EH (cell line): ENCODE measurements around the gene SHLD1.
"Not testable (repeated sequence)": the region's sequence is repeated elsewhere in the genome, so short reads cannot be mapped to it uniquely, and the experiment has no call there.

Experiments used
- DNase-seq: peaks from one replicate; pipeline ENCODE4 v3.0.0-alpha.2; 2015; ENCODE audit warnings: low read depth

Gene SHLD1

DNA sequence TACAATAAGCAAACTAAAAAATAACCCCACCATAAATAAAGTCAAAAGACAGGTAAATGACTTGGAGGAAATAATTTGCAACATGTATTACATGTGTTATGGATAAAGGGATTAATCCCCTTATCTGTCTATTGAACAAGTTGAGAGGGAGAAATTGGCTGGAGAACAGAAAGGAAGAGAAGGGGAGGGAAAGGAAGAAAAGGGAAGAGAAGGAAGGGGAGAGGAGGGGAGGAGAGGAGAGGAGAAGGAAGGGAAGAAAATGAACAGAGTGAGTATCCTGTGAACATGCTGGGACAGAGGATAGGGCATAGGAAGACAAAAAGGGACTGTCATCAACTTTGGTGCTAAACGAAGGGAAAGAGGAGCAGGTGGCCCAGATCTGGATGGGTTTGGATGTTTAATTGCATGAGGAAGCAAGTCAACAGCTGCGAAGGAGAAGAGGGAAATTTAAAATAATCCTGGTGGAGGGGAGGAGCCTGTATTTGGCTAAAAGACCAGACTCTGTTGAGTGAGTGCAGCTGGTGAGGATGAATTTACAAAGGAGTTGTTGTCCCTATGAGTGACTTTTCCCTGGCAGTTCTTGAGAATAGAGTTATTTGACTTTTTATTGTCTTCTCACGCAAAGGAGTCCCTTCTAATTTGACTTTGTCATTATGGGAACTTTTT is 14.2 kb upstream of the SHLD1 start:
- DNase-seq: no peak

DNA sequence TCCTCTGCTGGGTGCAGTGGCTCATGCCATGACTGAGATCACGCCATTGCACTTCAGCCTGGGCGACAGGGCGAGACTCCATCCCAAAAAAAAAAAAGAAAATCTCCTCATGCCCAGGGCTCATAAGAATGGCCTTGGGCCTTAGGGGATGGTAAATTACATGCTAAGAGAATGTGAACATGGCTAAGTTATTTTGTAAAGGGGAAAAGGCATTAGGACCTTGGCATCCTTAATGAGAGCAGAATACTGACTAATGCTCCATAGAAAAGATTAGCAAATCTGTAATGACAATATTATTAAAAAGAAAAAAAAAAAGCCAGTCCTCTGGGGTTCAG is 12.6 kb upstream of the SHLD1 start:
- no peak for DNase-seq

DNA sequence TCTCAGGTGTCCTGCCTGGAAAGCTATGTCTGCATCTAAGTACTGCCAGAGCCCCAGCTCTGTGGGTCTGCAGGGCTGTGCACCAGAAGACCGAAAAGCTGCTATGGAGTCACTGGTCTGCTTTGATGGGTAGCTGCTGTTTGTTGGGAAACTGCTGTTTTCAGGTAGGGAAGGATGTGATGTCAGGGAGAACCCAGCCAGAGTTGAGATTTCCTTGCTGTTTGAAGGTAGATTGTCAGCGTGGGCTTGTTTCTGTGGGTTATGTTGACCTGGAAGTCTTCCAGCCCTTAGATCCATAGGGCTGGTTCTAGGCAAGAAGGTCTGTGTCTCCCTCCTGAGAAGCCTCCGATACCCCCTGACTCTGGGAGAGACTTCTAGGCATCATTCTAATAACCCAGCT is 12.2 kb upstream of the SHLD1 start:
- no peak for DNase-seq

DNA sequence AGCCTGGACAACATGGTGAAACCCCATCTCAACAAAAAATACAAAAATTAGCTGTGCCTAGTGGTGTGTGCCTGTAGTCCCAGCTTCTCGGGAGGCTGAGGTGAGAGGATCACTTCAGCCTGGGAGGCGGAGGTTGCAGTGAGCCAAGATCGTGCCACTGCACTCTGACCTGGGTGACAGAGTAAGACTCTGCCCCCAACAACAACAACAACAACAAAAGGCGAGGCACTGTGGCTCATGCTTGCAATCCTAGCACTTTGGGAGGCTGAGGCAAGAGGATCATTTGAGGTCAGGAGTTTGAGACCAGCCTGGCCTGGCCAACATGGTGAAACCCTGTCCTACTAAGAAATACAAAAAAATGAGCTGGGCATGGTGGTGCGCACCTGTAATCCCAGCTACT is 9.6 kb upstream of the SHLD1 start:
- not testable (repeated sequence) for DNase-seq

DNA sequence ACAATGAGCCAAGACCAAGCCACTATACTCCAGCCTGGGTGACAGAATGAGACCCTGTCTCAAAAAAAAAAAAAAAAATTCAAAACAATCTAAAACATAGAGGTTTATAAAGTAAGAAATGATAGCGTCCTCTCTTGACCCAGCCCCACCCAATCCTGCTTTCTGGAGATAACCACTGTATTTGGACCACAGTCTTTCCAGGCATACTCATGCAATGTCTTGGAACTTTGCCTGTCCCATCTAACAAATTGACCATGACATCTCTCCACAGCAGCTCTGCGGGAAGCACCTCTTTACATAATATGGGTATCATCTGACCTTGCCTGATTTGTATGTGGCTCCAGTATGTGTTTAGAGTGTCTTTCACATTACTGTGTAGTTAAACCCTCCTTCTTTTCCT is 9.1 kb upstream of the SHLD1 start:
- DNase-seq: peak; percentile 72

DNA sequence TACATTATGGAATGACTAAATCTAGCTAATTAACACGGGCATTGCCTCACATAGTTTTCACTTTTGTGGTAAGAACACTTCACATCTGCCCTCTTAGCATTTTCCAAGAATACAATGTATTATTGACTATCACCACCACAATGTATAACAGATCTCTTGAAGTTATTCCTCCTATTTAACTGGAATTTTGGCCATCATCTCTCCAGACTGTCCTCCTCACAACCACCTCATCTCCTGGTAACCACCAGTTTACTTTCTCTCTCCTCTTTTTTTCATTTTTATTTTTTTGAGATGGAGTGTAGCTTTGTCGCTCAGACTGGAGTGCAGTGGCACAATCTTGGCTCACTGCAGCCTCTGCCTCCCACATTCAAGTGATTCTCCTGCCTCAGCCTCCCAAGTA is 8.2 kb upstream of the SHLD1 start:
- DNase-seq: no peak

DNA sequence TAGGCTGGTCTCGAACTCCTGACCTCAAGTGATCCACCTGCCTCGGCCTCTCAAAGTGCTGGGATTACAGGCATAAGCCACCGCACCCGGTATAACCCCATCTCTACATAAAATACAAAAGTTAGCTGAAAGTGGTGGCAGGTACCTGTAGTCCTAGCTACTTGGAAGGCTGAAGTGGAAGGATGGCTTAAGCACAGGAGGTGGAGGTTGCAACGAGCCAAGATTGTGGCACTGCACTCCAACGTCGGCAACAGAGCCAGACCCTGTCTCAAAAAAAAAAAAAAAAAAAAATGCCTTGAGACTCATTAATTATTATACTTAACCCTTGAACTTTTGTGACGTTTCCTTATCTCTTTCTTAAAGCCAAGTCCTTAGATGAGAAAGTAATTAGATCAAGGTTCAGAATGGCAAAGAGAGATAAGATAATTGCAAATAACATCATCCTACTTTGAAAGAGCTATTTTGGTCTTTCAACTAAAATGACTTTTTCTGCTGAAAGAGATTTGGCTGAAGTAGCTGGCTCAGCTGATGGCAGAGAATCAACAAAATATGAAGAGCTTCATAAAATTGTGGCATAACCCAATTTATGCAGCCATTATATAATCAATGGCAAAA is 4.7 kb upstream of the SHLD1 start:
- DNase-seq: no peak

DNA sequence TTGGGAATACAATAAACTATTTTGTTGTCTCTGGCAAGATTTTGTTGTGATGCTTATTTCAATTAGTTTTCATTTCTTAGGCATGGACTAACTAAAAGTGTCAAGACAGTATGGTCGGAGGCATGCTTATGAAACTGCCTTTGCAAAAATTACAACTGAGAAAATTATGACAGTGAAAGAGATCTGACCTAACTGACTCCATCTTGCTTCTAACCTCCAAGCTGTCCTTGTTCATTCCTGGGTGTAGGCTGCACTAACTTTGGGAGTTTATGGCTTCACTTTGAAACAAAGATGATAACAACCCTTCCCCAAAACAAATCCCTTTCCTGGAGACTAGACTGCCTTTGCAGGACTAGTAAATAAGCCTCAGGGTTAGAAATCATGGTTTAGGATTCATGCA is 4.1 kb upstream of the SHLD1 start:
- no peak for DNase-seq

DNA sequence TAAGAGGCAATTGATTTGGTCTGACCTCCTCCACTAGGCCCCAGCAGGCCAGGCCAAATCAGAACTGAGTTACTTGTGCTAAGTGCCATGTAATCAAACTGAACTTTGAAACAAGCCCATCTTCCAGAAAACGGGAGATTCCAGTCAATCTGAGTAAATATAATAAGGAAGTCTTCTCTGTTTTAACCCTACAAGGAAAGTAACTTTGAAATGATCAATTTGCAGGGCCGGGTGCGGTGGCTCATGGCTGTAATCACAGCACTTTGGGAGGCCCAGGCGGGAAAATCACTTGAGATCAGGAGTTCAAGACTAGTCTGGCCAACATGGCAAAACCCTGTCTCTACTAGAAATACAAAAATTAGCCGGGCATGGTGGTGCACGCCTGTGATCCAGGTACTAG is 2.0 kb upstream of the SHLD1 start:
- DNase-seq: no peak

DNA sequence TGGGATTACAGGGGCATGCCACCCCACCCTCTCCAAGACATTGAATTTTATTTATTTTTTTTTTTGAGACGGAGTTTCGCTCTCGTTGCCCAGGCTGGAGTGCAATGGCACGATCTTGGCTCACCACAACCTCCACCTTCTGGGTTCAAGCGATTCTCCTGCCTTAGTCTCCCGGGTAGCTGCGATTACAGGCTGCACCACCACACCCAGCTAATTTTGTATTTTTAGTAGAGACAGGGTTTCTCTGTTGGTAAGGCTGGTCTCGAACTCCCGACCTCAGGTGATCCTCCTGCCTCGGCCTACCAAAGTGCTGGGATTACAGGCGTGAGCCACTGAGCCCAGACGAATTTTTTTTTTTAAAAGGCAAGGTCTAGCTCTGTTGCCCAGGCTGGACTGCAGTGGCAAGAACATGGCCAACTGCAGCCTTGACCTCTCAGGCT is 669 bp upstream of the SHLD1 start:
- not testable (repeated sequence) for DNase-seq

DNA sequence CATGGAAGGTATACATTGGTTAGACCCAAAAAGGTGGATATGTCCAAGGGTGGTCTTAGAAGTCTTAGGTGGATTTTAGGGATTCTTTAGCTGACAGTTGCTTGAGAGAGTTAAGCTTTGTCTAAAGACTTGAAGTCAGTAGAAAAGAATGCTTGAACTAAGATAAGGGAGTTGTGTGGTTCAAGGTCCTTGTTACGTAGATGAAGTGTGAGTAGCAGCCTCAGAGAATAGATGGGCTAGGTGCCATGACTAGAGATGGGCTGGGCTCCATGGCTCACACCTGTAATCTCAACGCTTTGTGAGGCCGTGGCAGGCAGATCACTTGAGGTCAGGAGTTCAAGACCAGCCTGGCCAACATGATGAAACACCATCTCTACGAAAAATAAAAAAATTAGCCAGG is 1.7 kb downstream of the SHLD1 start:
- no peak for DNase-seq

DNA sequence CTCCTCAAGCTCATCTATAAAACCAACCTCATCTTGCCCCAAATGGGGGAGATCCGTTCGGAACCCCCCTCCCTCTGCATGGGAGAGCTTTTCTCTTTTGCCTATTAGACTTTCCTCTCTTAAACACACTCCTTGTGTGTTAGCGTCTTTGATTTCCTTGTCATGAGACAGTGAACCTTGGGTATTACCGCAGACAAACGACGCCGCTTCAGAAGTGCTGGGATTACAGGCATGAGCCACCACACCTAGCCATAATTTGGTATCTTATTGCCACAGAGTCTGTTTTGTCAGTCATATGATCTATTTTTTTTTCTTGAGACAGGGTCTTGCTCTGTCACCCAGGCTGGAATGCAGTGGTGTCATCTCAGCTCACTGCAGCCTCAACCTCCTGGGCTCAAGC is 3.6 kb downstream of the SHLD1 start:
- no peak for DNase-seq

DNA sequence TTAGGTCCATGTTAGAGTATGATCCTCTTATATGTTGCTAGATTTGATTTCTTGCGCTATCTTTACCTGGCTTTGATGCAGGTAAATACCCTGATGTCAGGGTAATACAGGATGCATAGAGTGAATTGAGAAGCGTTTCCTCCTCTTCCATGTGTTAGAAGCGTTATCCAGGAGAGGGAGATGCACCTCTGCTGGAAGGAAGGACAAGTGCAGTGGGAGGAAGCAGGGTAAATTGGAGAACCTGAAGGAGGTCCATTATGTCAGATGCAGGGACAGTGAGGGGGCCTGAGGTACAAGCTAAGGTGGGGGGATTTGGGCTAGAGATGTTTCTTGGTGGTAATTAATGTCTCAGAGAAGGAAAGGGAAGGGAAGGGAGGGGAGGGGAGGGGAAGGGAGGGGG is 7.7 kb downstream of the SHLD1 start:
- DNase-seq: no peak

DNA sequence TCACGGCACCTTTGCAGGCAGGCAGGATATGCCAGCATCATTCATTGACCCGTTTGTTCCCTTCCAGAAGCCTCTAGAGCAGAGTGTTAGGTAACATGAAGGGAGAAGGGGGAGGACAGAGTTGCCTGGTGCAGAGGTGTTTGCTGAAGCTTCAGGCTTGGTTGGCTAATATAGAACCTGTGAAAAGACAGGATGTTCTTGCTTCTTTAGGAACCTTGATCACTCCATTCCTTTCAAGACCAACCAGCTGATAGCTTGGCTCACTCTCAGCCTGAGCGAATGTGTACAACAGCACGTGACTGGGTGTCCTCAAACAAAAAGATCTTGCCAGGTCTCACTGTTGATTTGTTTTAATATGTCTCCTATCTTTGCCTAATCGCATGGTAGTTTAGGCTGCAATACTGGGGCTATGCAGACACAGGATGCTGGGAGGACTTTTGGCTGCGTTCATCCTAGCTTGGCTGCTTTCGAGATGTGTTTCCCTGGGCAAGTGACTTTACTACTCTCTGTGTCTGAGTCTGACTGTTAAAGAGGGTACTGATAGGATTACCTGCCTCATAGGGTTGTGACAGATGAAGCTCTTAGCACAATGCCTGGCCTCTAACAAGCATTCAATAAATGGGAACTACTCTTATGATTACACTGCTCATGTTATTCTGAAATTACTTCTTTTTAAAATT is 16.0 kb downstream of the SHLD1 start:
- no peak for DNase-seq

DNA sequence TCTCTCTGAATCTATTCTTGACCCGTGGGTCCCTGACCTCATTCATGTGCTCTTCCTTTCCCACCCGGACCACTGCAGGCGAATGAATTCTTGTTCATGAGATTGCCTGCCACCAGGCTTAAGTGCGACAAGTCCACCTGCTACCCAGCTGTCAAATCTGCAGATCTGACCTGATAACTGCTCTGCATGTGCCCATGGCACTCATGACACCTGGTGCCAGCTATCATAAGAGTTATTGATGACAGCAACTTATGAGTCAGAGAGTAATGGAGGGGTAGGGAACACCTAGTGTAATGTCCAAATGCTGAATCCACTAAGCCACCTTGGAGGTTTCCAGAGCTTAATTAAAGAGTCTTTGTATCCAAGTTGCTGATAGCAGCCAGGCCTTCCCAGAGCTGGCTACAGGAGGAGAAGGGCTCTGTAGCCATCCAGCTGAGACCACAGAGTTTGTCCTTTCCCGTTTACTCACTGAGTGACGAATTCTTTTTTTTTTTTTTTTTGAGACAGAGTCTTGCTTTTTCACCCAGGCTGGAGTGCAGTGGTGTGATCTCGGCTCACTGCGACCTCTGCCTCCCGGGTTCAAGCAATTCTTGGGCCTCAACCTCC is 17.4 kb downstream of the SHLD1 start:
- no peak for DNase-seq

DNA sequence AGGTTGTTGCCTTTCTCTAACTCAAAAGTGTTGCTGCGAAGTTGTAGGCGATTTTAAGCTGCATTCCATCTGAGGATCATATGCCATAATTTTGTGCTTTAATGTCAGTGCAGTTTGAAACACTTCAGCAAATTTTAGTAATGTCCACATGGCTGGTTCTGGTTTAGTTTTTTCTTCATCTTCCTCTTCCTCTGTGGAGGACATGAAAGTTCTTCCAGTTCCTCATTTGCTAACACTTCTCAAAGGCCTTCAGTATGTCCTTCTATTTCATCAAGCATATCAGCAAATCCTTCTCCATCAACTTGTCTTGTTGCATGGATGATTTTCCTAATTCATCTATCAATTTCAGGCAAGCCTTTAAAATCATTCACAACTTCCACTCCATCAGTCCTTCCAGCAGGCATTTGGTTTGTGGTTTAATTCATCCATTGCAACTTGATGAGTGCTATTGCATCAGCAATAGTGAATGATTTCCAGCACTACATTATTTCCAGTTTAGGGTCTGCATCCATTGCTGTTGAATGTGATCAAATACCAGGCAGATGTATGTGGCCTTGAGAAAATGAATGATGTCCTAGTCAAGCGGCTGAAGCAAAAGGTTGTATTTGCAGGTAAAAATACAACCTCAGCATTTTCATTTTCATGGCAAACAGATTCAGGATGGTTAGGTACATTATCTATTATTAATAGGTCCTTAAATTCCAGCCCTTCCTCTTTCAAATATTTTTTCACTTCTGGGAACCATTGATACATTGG is 20.2 kb downstream of the SHLD1 start:
- peak; percentile 21 for DNase-seq

DNA sequence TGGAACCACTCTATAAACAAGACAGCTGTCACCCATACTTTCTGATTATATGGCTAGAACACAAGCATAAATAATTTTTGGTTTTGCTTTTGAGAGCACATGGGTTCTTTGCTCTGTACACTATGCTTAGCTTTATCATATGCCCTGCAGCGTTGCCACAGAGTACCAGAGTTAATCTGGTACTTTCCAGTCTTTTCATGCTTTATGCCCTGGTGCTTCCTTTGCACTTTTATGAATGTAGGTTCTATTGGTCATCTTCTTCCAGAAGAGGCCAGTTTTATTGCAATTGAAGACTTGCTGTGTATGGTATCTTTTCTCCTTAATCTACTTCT is 20.8 kb downstream of the SHLD1 start:
- DNase-seq: no peak

DNA sequence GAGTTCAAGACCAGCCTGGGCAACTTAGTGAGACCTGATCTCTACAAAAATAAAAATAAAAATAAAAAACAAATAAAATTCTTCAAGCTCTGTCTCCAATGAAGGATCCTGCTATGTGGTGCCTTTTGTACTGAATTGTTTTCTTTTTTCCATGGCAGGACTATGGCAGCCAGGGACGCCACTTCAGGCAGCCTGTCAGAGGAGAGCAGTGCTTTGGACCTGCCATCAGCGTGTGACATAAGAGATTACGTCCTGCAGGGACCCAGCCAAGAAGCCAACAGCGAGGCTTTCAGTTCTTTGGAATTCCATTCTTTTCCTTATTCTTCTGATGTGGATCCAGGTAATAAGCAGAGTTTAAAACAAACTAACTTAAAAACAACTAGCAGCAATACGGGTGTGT is 22.5 kb downstream of the SHLD1 start:
- DNase-seq: no peak

DNA sequence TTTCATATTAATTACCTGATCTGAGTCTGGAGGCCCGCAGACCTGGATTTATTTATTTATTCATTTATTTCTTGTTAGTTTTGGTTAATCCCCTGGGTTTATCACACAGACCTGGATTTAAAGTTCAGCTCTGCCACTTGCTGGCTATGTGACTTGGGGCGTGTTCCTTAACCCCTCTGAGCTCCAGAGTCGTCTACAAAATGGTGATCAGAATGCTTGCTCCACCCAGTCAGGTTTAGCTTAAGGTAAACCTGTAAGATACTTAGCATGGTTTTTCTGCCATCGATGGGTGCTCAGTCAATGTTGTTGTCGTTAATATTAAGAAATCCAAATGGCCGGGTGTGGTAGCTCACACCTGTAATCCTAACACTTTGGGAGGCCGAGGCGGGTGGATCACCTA is 23.4 kb downstream of the SHLD1 start:
- DNase-seq: no peak

DNA sequence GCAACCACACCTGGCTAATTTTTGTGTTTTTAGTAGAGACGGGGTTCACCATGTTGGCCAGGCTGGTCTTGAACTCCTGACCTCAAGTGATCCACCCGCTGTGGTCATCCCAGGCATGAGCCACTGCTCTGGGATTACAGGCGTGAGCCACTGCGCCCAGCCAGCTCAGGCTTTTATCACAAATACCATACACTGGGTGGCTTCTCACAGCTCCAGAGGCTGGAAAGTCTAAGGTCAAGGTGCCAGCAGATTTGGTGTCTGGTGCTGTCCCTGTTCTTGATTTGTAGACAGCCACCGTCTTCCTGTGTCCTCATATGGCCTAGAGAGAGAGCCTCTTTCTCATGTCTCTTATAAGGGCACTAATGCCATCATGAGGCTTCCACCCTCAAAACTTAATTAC is 25.9 kb downstream of the SHLD1 start:
- DNase-seq: no peak

DNA sequence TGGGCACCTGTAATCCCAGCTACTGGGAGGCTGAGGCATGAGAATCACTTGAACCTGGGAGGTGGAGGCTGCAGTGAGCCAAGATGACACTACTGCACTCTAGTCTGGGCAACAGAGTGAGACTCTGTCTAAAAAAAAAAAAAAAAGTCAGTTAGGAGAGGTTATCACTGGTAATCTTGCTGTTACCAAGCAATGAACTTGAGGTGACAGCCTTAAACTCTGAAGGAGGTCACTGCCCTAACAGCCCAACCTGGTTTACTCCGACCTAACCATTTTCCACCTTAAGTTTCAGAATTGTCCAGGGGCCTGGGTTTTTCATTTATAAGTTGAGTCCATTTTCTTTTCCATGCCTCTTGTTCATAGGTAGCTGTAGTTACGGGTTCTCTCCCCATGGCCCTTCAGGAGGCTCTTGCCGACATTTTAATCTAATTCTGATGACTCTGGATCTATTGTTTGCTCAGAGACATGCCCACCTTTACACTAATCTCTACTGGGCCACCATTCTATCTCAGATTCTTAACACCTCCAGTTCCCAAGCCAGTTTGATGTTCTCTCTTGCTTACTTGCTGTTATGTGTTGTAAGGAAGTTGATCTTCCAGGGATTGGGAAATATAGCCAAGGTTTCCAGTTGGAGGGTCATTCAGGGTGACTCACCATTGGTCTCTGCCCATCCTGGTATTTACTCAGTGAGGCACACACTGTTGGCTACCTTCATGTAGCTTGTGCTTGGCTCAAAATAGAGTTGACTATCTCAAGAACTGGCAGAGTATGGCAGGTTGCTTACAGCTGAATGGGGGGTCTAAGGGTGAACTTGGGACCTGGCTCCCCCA is 29.1 kb downstream of the SHLD1 start:
- DNase-seq: peak; percentile 48

DNA sequence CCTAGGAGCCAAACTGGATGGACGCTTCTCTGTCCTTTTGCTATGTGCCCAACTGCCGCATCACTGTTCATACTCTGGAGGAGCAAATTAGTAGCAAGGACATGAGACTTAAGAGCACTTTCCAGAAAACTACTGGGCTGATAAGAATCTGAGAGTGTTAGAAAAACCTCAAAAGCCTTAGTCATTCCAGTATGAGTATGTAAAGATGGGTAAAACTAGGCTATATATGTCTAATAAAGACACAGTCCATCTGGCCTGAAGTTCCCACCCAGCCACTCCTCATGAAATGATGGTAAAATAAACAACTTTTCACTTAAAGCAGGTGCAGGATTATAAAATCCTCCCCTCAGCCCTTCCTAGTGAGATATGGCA is 30.6 kb downstream of the SHLD1 start:
- peak; percentile 63 for DNase-seq
